Endodermal cell (in vitro differentiated cells): Measurements from ENCODE around the gene MBD5. TPM values are rescaled to one million over a fixed set of nuclear protein-coding genes. Genes with fewer than 3 reads are reported as not detected.

Source experiments
- DNase-seq: peaks from one replicate; pipeline ENCODE4 v3.0.0-alpha.2; 2017
- H3K27ac ChIP-seq: 2 replicates; pipeline ENCODE4 v1.5.1; 2013; ENCODE audit warnings: mild to moderate bottlenecking, low read depth, low read length, moderate library complexity
- H3K27me3 ChIP-seq: 2 replicates; pipeline ENCODE4 v1.6.1; 2013; ENCODE audit warnings: mild to moderate bottlenecking, low read length, moderate library complexity; ENCODE audit not compliant: insufficient read depth, control insufficient read depth, poor library complexity, severe bottlenecking
- H3K36me3 ChIP-seq: 2 replicates; pipeline ENCODE4 v1.7.0; 2013; ENCODE audit warnings: mild to moderate bottlenecking, low read length, moderate library complexity; ENCODE audit not compliant: control insufficient read depth, insufficient read depth
- H3K4me1 ChIP-seq: one replicate; pipeline ENCODE4 v1.7.0; 2013; ENCODE audit warnings: low read length; ENCODE audit not compliant: control insufficient read depth, insufficient read depth
- H3K4me3 ChIP-seq: 2 replicates; pipeline ENCODE4 v1.5.1; 2013; ENCODE audit warnings: mild to moderate bottlenecking, low read length, moderate library complexity
- H3K9ac ChIP-seq: 2 replicates; pipeline ENCODE4 v1.6.1; 2013; ENCODE audit warnings: mild to moderate bottlenecking, low read length, moderate library complexity; ENCODE audit not compliant: poor library complexity, severe bottlenecking; ENCODE audit errors: extremely low read depth
- H3K9me3 ChIP-seq: 2 replicates; pipeline ENCODE4 v1.6.1; 2013; ENCODE audit warnings: mild to moderate bottlenecking, low read length, moderate library complexity; ENCODE audit not compliant: control insufficient read depth
- H3K27ac Mint-ChIP-seq: 2 replicates; pipeline ENCODE4 v1.8.0; 2020; ENCODE audit warnings: mixed read lengths
- H3K27me3 Mint-ChIP-seq: 2 replicates; pipeline ENCODE4 v1.8.0; 2021; ENCODE audit warnings: mild to moderate bottlenecking, mixed read lengths; ENCODE audit not compliant: insufficient read depth
- H3K36me3 Mint-ChIP-seq: 2 replicates; pipeline ENCODE4 v1.8.0; 2020; ENCODE audit warnings: low read depth, mixed read lengths
- H3K4me1 Mint-ChIP-seq: 2 replicates; pipeline ENCODE4 v1.8.0; 2020; ENCODE audit warnings: mixed read lengths
- H3K4me3 Mint-ChIP-seq: 2 replicates; pipeline ENCODE4 v1.8.0; 2020; ENCODE audit warnings: mild to moderate bottlenecking, moderate library complexity, mixed read lengths
- H3K9me3 Mint-ChIP-seq: 2 replicates; pipeline ENCODE4 v1.8.0; 2020; ENCODE audit warnings: mild to moderate bottlenecking, mixed read lengths
- CTCF ChIP-seq: fragments of 200-600 bp; sonication (generic); conservative IDR thresholded peaks from 2 replicates; pipeline ENCODE4 v1.5.0; 2021; ENCODE audit warnings: antibody characterized with exemption, mild to moderate bottlenecking
- WGBS, 2 experiments: methylation state at CpG; one replicate each; pipeline versions ENCODE4 v1.1.5 to v1.1.7; 2013; ENCODE audit warnings: missing lambda C conversion rate in 2 of 2, mixed read lengths in 1 of 2; ENCODE audit not compliant: insufficient coverage in 1 of 2, insufficient read length in 1 of 2; 5-methylcytosine and 5-hydroxymethylcytosine counted together
- total RNA-seq, 2 donors: library from RNA; stranded (reverse); fragmentation: NEBNext Ultra II Directional in 1 of 2; extraction: Animal tissue kit (Norgen Biotek cat#: 25700) in 1 of 2; gene quantifications; 2 replicates in 1 of 2; 3 replicates in 1 of 2; pipeline ENCODE4 v1.2.1, GENCODE V29; 2021

Gene MBD5
- total RNA-seq, 2 donors from 2014 or later = 49.1 to 55.7 TPM

GRCh38 chr2:148032215-148032614 lies 11.3 kb downstream of the MBD5 start:
- no peaks in the 10 kb centered on the region for H3K36me3 ChIP-seq
- no peak overlapping the region for H3K4me3 ChIP-seq
- H3K9me3 Mint-ChIP-seq = no peaks in the 10 kb centered on the region
- WGBS, 2 experiments = 93 to 100% methylated on average over 2 to 4 of the region's 4 CpGs
- H3K27ac ChIP-seq = no peak overlapping the region
- H3K36me3 Mint-ChIP-seq = no peaks in the 10 kb centered on the region
- H3K4me1 ChIP-seq = no peaks in the 10 kb centered on the region
- peaks cover 8% of the 10 kb centered on the region for H3K4me1 Mint-ChIP-seq
- TF ChIP-seq CTCF = no peak
- no peaks in the 10 kb centered on the region for H3K27me3 ChIP-seq
- H3K9ac ChIP-seq = no peak overlapping the region
- no peaks in the 10 kb centered on the region for H3K9me3 ChIP-seq
- no peak overlapping the region for H3K4me3 Mint-ChIP-seq
- H3K27me3 Mint-ChIP-seq = no peaks in the 10 kb centered on the region
- no peak overlapping the region for H3K27ac Mint-ChIP-seq
- DNase-seq = no peak

GRCh38 chr2:148039783-148040182 lies 18.9 kb downstream of the MBD5 start:
- Mint-ChIP-seq H3K36me3 (peaks cover 8% of the 10 kb centered on the region), H3K4me1 (peaks cover 4% of the 10 kb centered on the region), H3K27ac (no peak overlapping the region), H3K27me3 (no peaks in the 10 kb centered on the region), H3K4me3 (no peak overlapping the region), H3K9me3 (no peaks in the 10 kb centered on the region)
- no peaks in the 10 kb centered on the region for H3K36me3 ChIP-seq
- TF ChIP-seq CTCF = no peak
- no peak overlapping the region for H3K9ac ChIP-seq
- no peak for DNase-seq
- no peaks in the 10 kb centered on the region for H3K27me3 ChIP-seq
- no peaks in the 10 kb centered on the region for H3K9me3 ChIP-seq
- no peak overlapping the region for H3K27ac ChIP-seq
- no peak overlapping the region for H3K4me3 ChIP-seq
- 67% methylated on average over 1 of the region's 1 CpG; no CpG with 5 or more reads in 1 of the 2 experiments for WGBS, 2 experiments
- no peaks in the 10 kb centered on the region for H3K4me1 ChIP-seq

GRCh38 chr2:148042219-148042618 lies 21.3 kb downstream of the MBD5 start:
- 100% methylated on average over 2 of the region's 2 CpGs; no CpG with 5 or more reads in 1 of the 2 experiments for WGBS, 2 experiments

More at GRCh38 chr2:148042219-148042618, 21.3 kb downstream of the MBD5 start:
- Histone ChIP-seq H3K27ac (no peak overlapping the region), H3K9me3 (no peaks in the 10 kb centered on the region), H3K4me1 (no peaks in the 10 kb centered on the region), H3K27me3 (no peaks in the 10 kb centered on the region), H3K36me3 (no peaks in the 10 kb centered on the region), H3K9ac (no peak overlapping the region), H3K4me3 (no peak overlapping the region)
- Mint-ChIP-seq H3K27me3 (no peaks in the 10 kb centered on the region), H3K36me3 (peaks cover 8% of the 10 kb centered on the region), H3K9me3 (no peaks in the 10 kb centered on the region), H3K4me3 (no peak overlapping the region), H3K27ac (no peak overlapping the region), H3K4me1 (peaks cover 19% of the 10 kb centered on the region)
- DNase-seq = no peak
- no peak for TF ChIP-seq CTCF
